ENCODE data around the gene SIGLEC12.

Gene SIGLEC12

DNA sequence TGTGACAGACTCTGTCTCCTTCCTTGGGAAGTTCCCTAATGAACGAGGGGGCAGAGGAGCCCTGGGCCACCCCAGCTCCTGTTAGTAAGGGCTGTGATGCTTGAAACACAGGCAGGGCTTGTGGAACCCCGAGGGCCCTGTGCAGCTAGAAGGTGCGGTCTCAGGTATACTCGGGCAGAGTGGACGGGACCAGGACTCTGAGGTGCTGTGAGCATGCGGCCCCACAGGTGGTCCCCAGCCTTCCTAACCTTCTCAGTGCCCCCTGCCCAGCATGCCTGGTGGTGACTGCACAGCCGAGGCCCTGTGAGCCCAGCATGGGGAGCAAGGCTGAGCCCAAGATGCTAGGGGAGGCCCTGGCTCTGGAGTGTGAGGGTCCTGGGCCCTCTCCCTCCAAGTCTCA, 39.3 kb downstream of the SIGLEC12 start:
- peaks cover 8 to 31% (median 26%) of the 10 kb centered on the region in 5 donors for H3K27me3 ChIP-seq (ENCODE audit: control insufficient read depth in 5 of 5, insufficient read depth in 4 of 5, low read length in 5 of 5)
- no peaks in the 10 kb centered on the region for H3K36me3 ChIP-seq (ENCODE audit: control insufficient read depth in 5 of 5, insufficient read depth in 5 of 5, low read length in 5 of 5)
- H3K27ac ChIP-seq (ENCODE audit: low read depth, low read length), result no peak overlapping the region
- no peak overlapping the region for H3K9ac ChIP-seq (ENCODE audit: low read length in 5 of 5)
- peaks cover 0 to 31% (median 10%) of the 10 kb centered on the region in 5 donors for H3K4me1 ChIP-seq (ENCODE audit: control insufficient read depth in 5 of 5, insufficient read depth in 5 of 5, low read length in 5 of 5)
- H3K4me3 ChIP-seq (ENCODE audit: low read depth in 1 of 5, low read length in 5 of 5), result no peak overlapping the region
- H3K9me3 ChIP-seq (ENCODE audit: control insufficient read depth in 5 of 5, low read length in 5 of 5), result no peaks in the 10 kb centered on the region

DNA sequence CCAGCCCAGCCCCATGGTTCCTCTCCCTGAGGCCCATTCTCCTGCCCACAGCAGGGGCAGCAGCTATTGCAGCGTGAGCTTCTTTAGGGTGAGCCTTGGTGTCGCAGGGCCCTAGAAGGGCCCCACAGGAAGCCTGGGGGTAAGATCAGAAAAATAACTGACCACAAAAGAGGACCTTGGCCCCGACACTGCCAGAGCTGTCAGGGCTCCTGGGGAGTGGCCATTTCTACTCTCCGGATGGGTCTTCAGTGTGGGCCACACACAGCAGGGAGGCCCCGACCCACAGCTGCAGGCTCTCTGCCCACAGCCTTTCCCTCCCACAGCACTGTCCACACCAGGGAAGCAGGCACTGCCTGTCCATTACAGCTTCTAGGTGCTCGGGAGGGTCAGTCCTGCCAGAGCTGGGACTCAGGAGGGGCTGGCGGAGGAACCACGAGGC, 39.9 kb downstream of the SIGLEC12 start:
- Histone ChIP-seq H3K27me3 (ENCODE audit: control insufficient read depth in 5 of 5, insufficient read depth in 4 of 5, low read length in 5 of 5) (peaks cover 8 to 31% (median 26%) of the 10 kb centered on the region in 5 donors), H3K9me3 (ENCODE audit: control insufficient read depth in 5 of 5, low read length in 5 of 5) (no peaks in the 10 kb centered on the region), H3K27ac (ENCODE audit: low read depth, low read length) (no peak overlapping the region)

DNA sequence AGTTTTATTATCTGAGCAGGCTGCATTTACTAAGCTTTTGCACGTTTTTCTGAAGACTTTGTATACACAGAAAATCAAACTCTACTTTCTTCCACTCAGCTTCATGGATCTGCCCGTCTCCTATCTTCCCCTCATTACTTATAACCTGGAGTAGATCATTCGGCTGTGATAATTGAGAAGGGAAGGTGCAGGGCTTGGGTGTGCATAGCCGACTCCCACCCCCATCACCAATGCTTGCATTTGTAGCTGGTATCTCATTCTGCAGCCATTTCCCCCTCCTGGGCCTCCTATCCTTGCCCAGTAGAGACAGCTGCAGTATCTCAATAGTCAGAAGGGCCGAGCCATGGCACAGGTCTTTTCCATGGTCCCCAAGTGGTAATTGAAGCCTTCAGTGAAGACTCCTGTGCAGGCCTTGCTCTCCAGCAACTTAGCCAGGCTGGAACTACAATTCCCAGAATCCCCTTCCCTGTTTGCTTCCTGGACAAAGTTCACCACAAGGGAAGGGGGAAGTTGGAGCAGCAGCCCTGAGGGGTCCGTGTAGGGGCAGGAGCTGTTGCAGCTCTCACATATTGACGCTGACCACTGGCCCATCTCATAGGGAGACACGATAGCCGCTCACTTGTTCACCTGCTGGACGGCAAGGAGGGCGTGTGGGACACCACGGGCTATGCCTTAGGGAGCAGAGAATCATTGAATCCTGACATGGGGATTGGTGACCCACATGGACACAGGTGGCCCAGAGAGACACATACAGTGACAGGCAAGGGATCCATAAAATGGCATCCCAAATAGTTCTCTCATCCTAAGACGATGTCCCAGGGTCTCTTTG, 41.2 kb downstream of the SIGLEC12 start:
- Histone ChIP-seq H3K4me3 (ENCODE audit: low read depth in 1 of 5, low read length in 5 of 5) (peak overlapping the region; percentile 43 to 70 (median 60)), H3K36me3 (ENCODE audit: control insufficient read depth in 5 of 5, insufficient read depth in 5 of 5, low read length in 5 of 5) (no peaks in the 10 kb centered on the region), H3K27ac (ENCODE audit: low read depth, low read length) (no peak overlapping the region), H3K9me3 (ENCODE audit: control insufficient read depth in 5 of 5, low read length in 5 of 5) (no peaks in the 10 kb centered on the region), H3K4me1 (ENCODE audit: control insufficient read depth in 5 of 5, insufficient read depth in 5 of 5, low read length in 5 of 5) (peaks cover 0 to 37% (median 10%) of the 10 kb centered on the region in 5 donors), H3K9ac (ENCODE audit: low read length in 5 of 5) (no peak overlapping the region), H3K27me3 (ENCODE audit: control insufficient read depth in 5 of 5, insufficient read depth in 4 of 5, low read length in 5 of 5) (peaks cover 8 to 31% (median 26%) of the 10 kb centered on the region in 5 donors)

More for the DNA sequence above, 39.9 kb downstream of the SIGLEC12 start:
- H3K4me3 ChIP-seq (ENCODE audit: low read depth in 1 of 5, low read length in 5 of 5), result no peak overlapping the region
- no peaks in the 10 kb centered on the region for H3K36me3 ChIP-seq (ENCODE audit: control insufficient read depth in 5 of 5, insufficient read depth in 5 of 5, low read length in 5 of 5)
- no peak overlapping the region for H3K9ac ChIP-seq (ENCODE audit: low read length in 5 of 5)
- H3K4me1 ChIP-seq (ENCODE audit: control insufficient read depth in 5 of 5, insufficient read depth in 5 of 5, low read length in 5 of 5), result peaks cover 0 to 37% (median 10%) of the 10 kb centered on the region in 5 donors

DNA sequence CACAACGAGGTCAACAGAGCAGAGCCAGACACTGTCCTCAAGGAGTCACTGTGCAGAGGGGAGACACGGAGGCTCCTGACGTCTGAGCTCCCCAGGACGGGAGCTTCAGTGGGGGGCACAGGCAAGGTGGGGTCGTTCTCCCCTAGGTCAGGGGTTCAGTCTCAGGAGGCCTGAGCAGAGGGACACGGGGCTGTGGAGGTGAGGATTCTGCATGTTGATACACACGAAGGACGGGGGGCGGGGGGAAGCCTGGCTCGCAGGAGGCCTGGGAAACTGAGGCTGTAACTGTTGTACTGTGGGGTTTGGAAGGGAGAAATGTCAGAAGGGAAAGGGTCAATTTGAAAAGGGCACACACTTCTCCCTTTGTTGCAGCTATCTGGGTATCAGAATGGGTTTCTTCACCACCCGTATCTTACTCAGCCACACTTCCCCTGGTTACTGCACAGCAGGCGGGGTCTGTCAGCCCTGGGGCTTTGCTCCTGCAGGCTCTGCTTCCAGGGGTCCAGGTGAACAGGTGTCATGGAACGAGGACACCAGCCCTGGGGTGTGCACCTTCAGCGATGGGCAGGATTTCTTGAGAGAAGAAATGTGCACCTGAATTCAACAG, 42.6 kb downstream of the SIGLEC12 start:
- Histone ChIP-seq H3K36me3 (ENCODE audit: control insufficient read depth in 5 of 5, insufficient read depth in 5 of 5, low read length in 5 of 5) (no peaks in the 10 kb centered on the region), H3K9me3 (ENCODE audit: control insufficient read depth in 5 of 5, low read length in 5 of 5) (no peaks in the 10 kb centered on the region), H3K27me3 (ENCODE audit: control insufficient read depth in 5 of 5, insufficient read depth in 4 of 5, low read length in 5 of 5) (peaks cover 8 to 34% (median 29%) of the 10 kb centered on the region in 5 donors), H3K4me1 (ENCODE audit: control insufficient read depth in 5 of 5, insufficient read depth in 5 of 5, low read length in 5 of 5) (peaks cover 0 to 37% (median 10%) of the 10 kb centered on the region in 5 donors), H3K27ac (ENCODE audit: low read depth, low read length) (no peak overlapping the region), H3K9ac (ENCODE audit: low read length in 5 of 5) (no peak overlapping the region), H3K4me3 (ENCODE audit: low read depth in 1 of 5, low read length in 5 of 5) (no peak overlapping the region)

DNA sequence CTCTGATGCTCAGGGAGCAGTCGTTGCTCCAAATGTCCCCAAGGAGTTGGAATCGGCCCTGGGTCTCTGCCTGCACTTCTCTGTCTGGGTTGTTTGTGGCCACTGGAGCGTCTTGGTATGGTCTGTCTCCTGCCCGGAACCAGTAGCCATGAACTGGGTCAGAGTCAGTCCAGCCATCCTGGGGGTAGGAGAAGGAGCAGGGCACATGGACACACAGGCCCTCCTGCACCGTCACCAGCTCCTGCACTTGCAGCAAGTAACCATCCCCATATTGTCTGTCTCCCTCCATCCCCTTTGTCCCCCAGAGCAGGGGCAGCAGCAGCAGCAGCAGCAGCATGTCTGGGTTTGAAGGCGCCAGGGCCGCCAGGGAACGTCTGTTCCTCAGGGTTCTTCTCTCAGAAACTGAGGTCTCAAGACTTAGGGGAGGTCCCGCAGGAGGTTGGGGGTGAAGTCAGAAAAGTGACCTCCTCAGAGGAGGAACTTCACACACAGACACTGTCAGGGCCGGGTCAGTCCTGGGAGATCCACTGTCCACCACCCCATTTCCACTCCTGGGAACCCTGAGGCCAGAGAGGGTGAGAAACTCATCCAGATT, 43.5 kb downstream of the SIGLEC12 start, which contains the start of gene SIGLEC8:
TSS of gene SIGLEC8 (minus strand) at position 404 of the 595 bp plus-strand sequence. CDS start at position 337, 67 bp downstream.
- peaks cover 0 to 37% (median 10%) of the 10 kb centered on the region in 5 donors for H3K4me1 ChIP-seq (ENCODE audit: control insufficient read depth in 5 of 5, insufficient read depth in 5 of 5, low read length in 5 of 5)
- peaks cover 8 to 34% (median 29%) of the 10 kb centered on the region in 5 donors for H3K27me3 ChIP-seq (ENCODE audit: control insufficient read depth in 5 of 5, insufficient read depth in 4 of 5, low read length in 5 of 5)
- no peaks in the 10 kb centered on the region for H3K9me3 ChIP-seq (ENCODE audit: control insufficient read depth in 5 of 5, low read length in 5 of 5)
- H3K9ac ChIP-seq (ENCODE audit: low read length in 5 of 5), result no peak within 1 kb of the TSS
- H3K27ac ChIP-seq (ENCODE audit: low read depth, low read length), result no peak within 1 kb of the TSS
- H3K4me3 ChIP-seq (ENCODE audit: low read depth in 1 of 5, low read length in 5 of 5), result no peak within 1 kb of the TSS
- H3K36me3 ChIP-seq (ENCODE audit: control insufficient read depth in 5 of 5, insufficient read depth in 5 of 5, low read length in 5 of 5), result no peaks in the 10 kb centered on the region

DNA sequence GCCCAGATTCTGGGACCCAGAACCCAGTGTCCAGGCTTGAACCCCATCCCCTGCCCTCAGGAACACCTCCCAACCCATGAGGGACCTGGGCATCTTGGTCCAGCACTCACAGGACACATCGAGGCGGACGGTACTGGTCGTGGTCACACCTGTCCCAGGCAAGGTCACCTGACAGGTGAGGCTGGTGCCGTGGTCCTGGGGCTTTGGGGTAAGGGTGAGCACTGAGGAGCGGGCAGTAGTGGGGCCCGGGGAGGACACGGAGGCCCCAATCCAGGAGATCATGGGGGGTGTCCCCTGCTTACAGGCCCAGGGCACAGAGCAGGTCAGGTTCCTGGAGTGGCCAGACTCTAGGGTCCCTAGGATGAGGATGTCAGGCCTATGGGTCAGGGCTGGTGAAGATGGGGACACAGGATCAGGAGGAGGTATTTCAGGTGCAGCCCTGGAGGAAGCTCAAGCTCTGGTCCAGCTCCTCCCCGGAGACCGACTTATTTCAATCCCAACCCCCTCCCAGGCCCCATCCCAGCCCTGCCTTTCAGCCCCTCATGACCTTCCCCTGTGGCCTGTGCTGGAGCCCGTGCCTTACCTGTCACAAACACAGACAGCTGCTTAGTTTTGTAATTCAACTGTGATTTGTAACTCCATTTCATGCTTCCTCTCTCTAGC, 44.1 kb downstream of the SIGLEC12 start:
- Histone ChIP-seq H3K9ac (ENCODE audit: low read length in 5 of 5) (no peak overlapping the region), H3K4me1 (ENCODE audit: control insufficient read depth in 5 of 5, insufficient read depth in 5 of 5, low read length in 5 of 5) (peaks cover 0 to 33% (median 9%) of the 10 kb centered on the region in 5 donors), H3K27ac (ENCODE audit: low read depth, low read length) (no peak overlapping the region), H3K4me3 (ENCODE audit: low read depth in 1 of 5, low read length in 5 of 5) (no peak overlapping the region), H3K27me3 (ENCODE audit: control insufficient read depth in 5 of 5, insufficient read depth in 4 of 5, low read length in 5 of 5) (peaks cover 3 to 30% (median 23%) of the 10 kb centered on the region in 5 donors), H3K9me3 (ENCODE audit: control insufficient read depth in 5 of 5, low read length in 5 of 5) (no peaks in the 10 kb centered on the region), H3K36me3 (ENCODE audit: control insufficient read depth in 5 of 5, insufficient read depth in 5 of 5, low read length in 5 of 5) (no peaks in the 10 kb centered on the region)

DNA sequence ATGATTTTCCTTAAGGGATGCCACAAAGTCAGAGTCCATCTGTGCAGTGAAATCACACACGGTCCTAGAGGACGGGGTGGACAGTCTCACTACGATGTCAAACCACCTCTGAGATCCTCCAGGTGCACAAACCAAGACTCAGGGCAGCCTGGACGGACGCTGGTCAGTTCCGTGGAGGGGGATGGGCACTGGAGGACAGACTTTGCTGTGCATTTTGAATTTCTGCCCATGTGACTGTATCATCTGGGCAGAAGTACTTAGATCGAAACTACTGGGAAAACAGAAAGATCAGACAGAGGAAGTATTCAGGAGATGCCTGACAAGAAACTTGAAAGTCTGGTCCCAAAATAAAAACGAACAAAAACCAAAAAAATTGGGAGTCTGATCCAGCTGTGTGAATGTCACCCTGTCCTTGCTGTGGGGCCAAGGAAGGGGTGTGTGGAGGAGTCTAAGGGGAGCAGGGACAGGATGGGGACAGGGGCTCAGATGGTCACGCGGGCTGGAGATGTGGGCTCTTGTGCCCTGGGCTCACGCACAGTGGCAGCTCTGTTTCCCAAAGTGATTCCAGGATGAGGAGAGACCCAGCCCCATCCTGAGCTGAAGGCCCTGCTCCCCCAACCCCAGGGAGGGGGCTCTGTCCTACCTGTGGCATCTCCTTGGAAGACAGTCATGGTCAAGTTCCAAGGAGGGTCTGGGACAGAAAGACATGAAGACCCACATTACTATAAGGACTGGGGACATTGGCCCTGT, 44.9 kb downstream of the SIGLEC12 start:
- H3K4me3 ChIP-seq (ENCODE audit: low read depth in 1 of 5, low read length in 5 of 5), result no peak overlapping the region
- no peaks in the 10 kb centered on the region for H3K36me3 ChIP-seq (ENCODE audit: control insufficient read depth in 5 of 5, insufficient read depth in 5 of 5, low read length in 5 of 5)
- H3K9me3 ChIP-seq (ENCODE audit: control insufficient read depth in 5 of 5, low read length in 5 of 5), result no peaks in the 10 kb centered on the region
- no peak overlapping the region for H3K9ac ChIP-seq (ENCODE audit: low read length in 5 of 5)
- peaks cover 0 to 23% (median 15%) of the 10 kb centered on the region in 5 donors for H3K27me3 ChIP-seq (ENCODE audit: control insufficient read depth in 5 of 5, insufficient read depth in 4 of 5, low read length in 5 of 5)
- no peak overlapping the region for H3K27ac ChIP-seq (ENCODE audit: low read depth, low read length)
- peaks cover 0 to 26% (median 9%) of the 10 kb centered on the region in 5 donors for H3K4me1 ChIP-seq (ENCODE audit: control insufficient read depth in 5 of 5, insufficient read depth in 5 of 5, low read length in 5 of 5)

DNA sequence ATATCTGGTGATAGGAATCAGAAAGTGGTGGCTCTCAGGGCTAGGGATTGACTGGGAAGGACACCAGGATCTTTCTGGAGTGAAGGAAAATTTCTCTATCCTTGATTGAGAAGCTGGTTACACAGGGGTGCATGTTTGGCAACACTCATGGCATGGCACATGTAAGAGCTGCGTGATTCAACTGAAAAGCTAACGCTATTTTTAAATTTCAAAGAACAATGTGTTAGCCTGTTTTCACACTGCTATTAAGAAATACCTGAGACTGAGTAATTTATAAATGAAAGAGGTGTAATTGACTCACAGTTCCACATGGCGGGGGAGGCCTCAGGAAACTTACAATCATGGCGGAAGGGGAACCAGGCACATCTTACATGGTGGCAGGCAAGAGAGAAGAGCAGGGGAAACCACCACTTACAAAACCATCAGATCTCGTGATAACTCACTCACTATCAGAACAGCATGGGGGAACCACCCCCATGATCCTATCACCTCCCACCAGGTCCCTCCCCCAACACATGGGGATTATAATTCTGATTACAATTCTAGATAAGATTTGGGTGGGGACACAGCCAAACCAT, 50.8 kb downstream of the SIGLEC12 start:
- no peak overlapping the region for H3K27ac ChIP-seq (ENCODE audit: low read depth, low read length)
- no peaks in the 10 kb centered on the region for H3K36me3 ChIP-seq (ENCODE audit: control insufficient read depth in 5 of 5, insufficient read depth in 5 of 5, low read length in 5 of 5)
- H3K9ac ChIP-seq (ENCODE audit: low read length in 5 of 5), result no peak overlapping the region
- H3K4me3 ChIP-seq (ENCODE audit: low read depth in 1 of 5, low read length in 5 of 5), result no peak overlapping the region
- no peaks in the 10 kb centered on the region for H3K4me1 ChIP-seq (ENCODE audit: control insufficient read depth in 5 of 5, insufficient read depth in 5 of 5, low read length in 5 of 5)
- no peaks in the 10 kb centered on the region for H3K9me3 ChIP-seq (ENCODE audit: control insufficient read depth in 5 of 5, low read length in 5 of 5)
- H3K27me3 ChIP-seq (ENCODE audit: control insufficient read depth in 5 of 5, insufficient read depth in 4 of 5, low read length in 5 of 5), result peaks cover 0 to 12% (median 6%) of the 10 kb centered on the region in 5 donors
